Daoy (cell line): ENCODE measurements around the gene SLC6A2. TPM values are rescaled to one million over a fixed set of nuclear protein-coding genes. Genes with fewer than 3 reads are reported as not detected.

Experiments
- DNase-seq: peaks from one replicate; pipeline ENCODE4 v3.0.0-alpha.2; 2015; ENCODE audit warnings: low read depth
- total RNA-seq: library from RNA; depleted of rRNA; stranded (reverse); fragments of >200 nt; shearing (Covaris generic); gene quantifications from 2 replicates; pipeline ENCODE4 v1.2.3, GENCODE V29; 2014

SLC6A2 gene
- total RNA-seq, 1 experiment from 2014 or later, result not detected

- no peak for DNase-seq
Measured at GRCh38 chr16:55647343-55647742, 8.4 kb upstream of the SLC6A2 start.

- DNase-seq, result no peak
Measured at GRCh38 chr16:55647798-55648197, 8.0 kb upstream of the SLC6A2 start.

- no peak for DNase-seq
Measured at GRCh38 chr16:55651841-55652824, 3.7 kb upstream of the SLC6A2 start.

GRCh38 chr16:55653106-55653505 is 2.7 kb upstream of the SLC6A2 start:
- DNase-seq, result no peak

GRCh38 chr16:55655381-55655896 is 349 bp upstream of the SLC6A2 start:
- DNase-seq, result no peak

GRCh38 chr16:55656691-55657092 is 904 bp downstream of the SLC6A2 start:
- DNase-seq, result no peak

GRCh38 chr16:55657616-55658015 is 1.8 kb downstream of the SLC6A2 start:
- DNase-seq, result no peak

GRCh38 chr16:55658898-55659420 is 3.2 kb downstream of the SLC6A2 start:
- no peak for DNase-seq

GRCh38 chr16:55660026-55660425 is 4.2 kb downstream of the SLC6A2 start:
- no peak for DNase-seq

- DNase-seq, result no peak
Measured at GRCh38 chr16:55660828-55661227, 5.0 kb downstream of the SLC6A2 start.

- DNase-seq, result peak; percentile 44
Measured at GRCh38 chr16:55661941-55662643, 6.3 kb downstream of the SLC6A2 start.

GRCh38 chr16:55662644-55663031 is 6.8 kb downstream of the SLC6A2 start:
- no peak for DNase-seq

GRCh38 chr16:55663225-55663624 is 7.4 kb downstream of the SLC6A2 start:
- DNase-seq, result no peak

GRCh38 chr16:55663765-55664677 is 8.2 kb downstream of the SLC6A2 start:
- DNase-seq, result peak; percentile 63

- no peak for DNase-seq
Measured at GRCh38 chr16:55664786-55665407, 9.1 kb downstream of the SLC6A2 start.

GRCh38 chr16:55665511-55665910 is 9.7 kb downstream of the SLC6A2 start:
- no peak for DNase-seq

- no peak for DNase-seq
Measured at GRCh38 chr16:55666012-55666411, 10.2 kb downstream of the SLC6A2 start.

- no peak for DNase-seq
Measured at GRCh38 chr16:55667753-55668152, 12.0 kb downstream of the SLC6A2 start.

- DNase-seq, result peak; percentile 82
Measured at GRCh38 chr16:55668340-55669281, 12.8 kb downstream of the SLC6A2 start.
